ENCODE results near the gene GOLPH3L.
"Not testable (repeated sequence)": the region's sequence is repeated elsewhere in the genome, so short reads cannot be mapped to it uniquely, and the experiment has no call there.

The GOLPH3L gene

GRCh38 chr1:150696995-150697927 is at the start of gene GOLPH3L:
GOLPH3L (minus strand) TSS chr1:150697154; CDS start chr1:150694838, 2,316 bp downstream.
- H3K4me3 ChIP-seq (ENCODE audit: low read depth, low read length): peak within 1 kb of the TSS; percentile 79
- DNase-seq (ENCODE audit: low read depth): peak; percentile 97
- TF ChIP-seq CTCF (IDR thresholded peaks at IDR 0.05; ENCODE audit: low read depth, low read length, missing control alignments): peak; percentile 24
- in situ Hi-C loops (cut with HindIII; ENCODE audit: low sequenced_read_pairs): no loop called here

DNA sequence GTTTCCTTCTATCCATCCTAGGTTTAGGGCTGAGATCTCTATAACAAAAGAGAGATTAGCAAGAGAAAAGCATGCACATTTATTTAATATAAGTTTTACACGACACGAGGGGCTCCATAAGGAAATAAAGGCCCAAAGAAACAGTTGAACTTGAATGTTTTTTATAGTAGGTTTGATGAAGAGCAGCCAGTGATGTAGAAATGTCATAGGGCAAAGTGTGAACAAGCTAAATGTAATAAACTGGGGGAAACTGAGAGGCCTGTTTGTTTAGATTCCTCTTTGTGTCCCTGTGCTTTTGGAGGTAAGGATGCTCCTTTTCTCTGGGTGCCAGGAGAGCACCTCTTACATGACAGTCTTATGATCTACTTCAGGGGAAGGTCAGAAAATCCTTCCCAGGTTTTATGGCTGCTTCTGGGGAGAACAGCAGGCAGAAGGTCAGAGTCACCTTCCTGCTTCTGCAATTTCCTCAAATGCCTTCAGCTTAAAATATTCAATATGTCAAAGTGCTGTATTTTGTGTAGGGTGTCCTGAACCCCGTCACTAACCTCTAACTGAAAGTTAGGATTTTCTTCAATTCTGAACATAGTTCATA is 33.3 kb upstream of the GOLPH3L start:
- DNase-seq (ENCODE audit: low read depth): no peak

DNA sequence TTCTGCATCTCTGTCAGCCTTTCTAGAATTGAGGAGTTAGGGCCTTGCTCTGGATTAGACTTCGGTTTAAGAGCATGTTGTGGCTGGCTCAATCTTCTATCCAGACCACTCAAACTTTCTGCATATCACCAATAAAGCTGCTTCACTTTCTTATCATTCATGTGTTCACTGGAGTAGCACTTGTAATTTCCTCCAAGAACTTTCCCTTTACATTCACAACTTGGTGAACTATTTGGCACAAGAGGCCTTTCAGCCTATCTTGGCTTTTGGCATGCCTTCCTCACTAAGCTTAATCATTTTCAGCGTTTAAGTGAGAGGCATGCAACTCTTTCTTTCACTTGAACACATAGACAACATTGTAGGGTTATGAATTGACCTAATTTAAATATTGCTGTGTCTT is 27.4 kb upstream of the GOLPH3L start:
- DNase-seq (ENCODE audit: low read depth): no peak
- in situ Hi-C loops (cut with HindIII; ENCODE audit: low sequenced_read_pairs): no loop called here

More for the DNA sequence above, 33.3 kb upstream of the GOLPH3L start:
- in situ Hi-C loops (cut with HindIII; ENCODE audit: low sequenced_read_pairs): no loop called here
- no peak overlapping the region for H3K4me3 ChIP-seq (ENCODE audit: low read depth, low read length)
- TF ChIP-seq CTCF (IDR thresholded peaks at IDR 0.05; ENCODE audit: low read depth, low read length, missing control alignments): no peak

GRCh38 chr1:150720703-150721102 is 23.7 kb upstream of the GOLPH3L start, which contains the start of gene HORMAD1:
HORMAD1 (minus strand) TSS chr1:150720895; CDS start chr1:150719505, 1,390 bp downstream.
- no peak for TF ChIP-seq CTCF (IDR thresholded peaks at IDR 0.05; ENCODE audit: low read depth, low read length, missing control alignments)
- in situ Hi-C loops (cut with HindIII; ENCODE audit: low sequenced_read_pairs): no loop called here
- no peak within 1 kb of the TSS for H3K4me3 ChIP-seq (ENCODE audit: low read depth, low read length)
- no peak for DNase-seq (ENCODE audit: low read depth)

More for the DNA sequence above, 27.4 kb upstream of the GOLPH3L start:
- TF ChIP-seq CTCF (IDR thresholded peaks at IDR 0.05; ENCODE audit: low read depth, low read length, missing control alignments): no peak
- no peak overlapping the region for H3K4me3 ChIP-seq (ENCODE audit: low read depth, low read length)

DNA sequence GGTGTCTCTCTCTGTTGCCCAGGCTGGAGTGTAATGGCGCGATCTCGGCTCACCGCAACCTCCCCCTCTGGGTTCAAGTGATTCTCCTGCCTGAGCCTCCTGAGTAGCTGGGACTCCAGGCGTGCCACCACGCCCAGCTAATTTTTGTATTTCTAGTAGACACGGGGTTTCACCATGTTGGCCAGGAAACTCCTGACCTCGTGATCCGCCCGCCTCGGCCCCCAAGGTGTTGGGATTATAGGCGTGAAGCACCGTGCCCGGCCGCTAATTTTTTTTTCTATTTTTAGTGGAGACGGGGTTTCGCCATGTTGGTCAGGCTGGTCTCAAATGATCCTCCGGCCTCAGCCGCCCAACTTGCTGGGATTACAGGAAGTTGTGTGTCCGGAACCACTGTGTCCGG is 23.1 kb upstream of the GOLPH3L start:
- H3K4me3 ChIP-seq (ENCODE audit: low read depth, low read length): no peak overlapping the region
- in situ Hi-C loops (cut with HindIII; ENCODE audit: low sequenced_read_pairs): no loop called here
- no peak for TF ChIP-seq CTCF (IDR thresholded peaks at IDR 0.05; ENCODE audit: low read depth, low read length, missing control alignments)
- DNase-seq (ENCODE audit: low read depth): no peak

DNA sequence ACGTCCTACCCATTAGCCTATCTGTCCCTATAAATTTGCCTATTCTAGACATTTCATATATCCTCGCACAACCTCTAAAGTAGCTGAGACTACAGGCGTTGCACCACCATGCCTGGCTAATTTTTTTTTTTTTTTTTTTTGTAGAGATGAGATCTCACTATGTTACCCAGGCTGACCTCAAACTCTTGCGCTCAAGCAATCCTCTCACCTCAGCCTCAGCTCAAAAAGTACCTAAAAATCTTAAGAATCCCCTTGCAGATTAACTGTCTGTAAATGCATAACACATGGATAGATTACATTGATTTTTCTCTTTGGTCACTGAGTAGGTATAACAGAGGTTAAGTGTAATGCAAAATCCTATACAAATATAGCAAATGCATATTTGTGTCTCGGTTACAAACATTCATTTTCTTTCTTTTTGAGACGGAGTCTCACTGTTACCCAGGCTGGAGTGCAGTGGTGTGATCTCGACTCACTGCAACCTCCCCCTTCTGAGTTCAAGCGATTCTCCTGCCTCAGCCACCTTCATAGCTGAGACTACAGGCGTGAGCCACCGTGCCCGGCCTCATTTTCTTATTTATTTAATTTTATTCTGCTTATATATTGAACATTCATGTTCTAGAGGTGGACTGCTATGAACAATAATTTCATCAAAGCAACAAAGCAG is 21.4 kb upstream of the GOLPH3L start:
- TF ChIP-seq CTCF (IDR thresholded peaks at IDR 0.05; ENCODE audit: low read depth, low read length, missing control alignments): no peak
- H3K4me3 ChIP-seq (ENCODE audit: low read depth, low read length): no peak overlapping the region
- in situ Hi-C loops (cut with HindIII; ENCODE audit: low sequenced_read_pairs): no loop called here
- DNase-seq (ENCODE audit: low read depth): no peak

- H3K4me3 ChIP-seq (ENCODE audit: low read depth, low read length); in situ Hi-C loops (cut with HindIII; ENCODE audit: low sequenced_read_pairs); DNase-seq (ENCODE audit: low read depth): not testable (repeated sequence)
These were observed 12.1 kb upstream of the GOLPH3L start for GRCh38 chr1:150709031-150709430.

Measured in astrocyte of the cerebellum (primary cell).